Measurements from ENCODE around the gene TMOD3.

TMOD3 gene

GRCh38 chr15:51952805-51953204 is 123.4 kb downstream of the TMOD3 start:
- Histone ChIP-seq H3K4me3 (no peak overlapping the region), H3K27ac (no peak overlapping the region)

- no peak overlapping the region for H3K27ac ChIP-seq
- no peak overlapping the region for H3K4me3 ChIP-seq
These were observed 126.1 kb downstream of the TMOD3 start for GRCh38 chr15:51955504-51955903.

Data from skin epidermis (tissue), 12 donors.